Gastroesophageal sphincter (tissue), 3 donors: ENCODE results near the gene CROCC2.

Experiments used
- EP300 ChIP-seq: sonication (generic); formaldehyde crosslinking; IDR thresholded peaks from one replicate; pipeline ENCODE4 v1.6.1; 2017; ENCODE audit warnings: antibody characterized with exemption, mild to moderate bottlenecking
- POLR2A ChIP-seq, 2 donors: fragments of 450-650 bp; IDR thresholded peaks; one replicate each; pipeline ENCODE4 v1.6.1; 2017; ENCODE audit warnings: antibody characterized with exemption in 2 of 2, mild to moderate bottlenecking in 2 of 2, moderate library complexity in 1 of 2
- TF ChIP-seq, protein P1 (sequence below), 4 experiments: fragments of 200-600 bp in 2 of 4; fragments of 450-650 bp in 2 of 4; sonication (generic) in 1 of 4; IDR thresholded peaks; one replicate each; pipeline ENCODE4 v1.5.1; 2017 to 2019; ENCODE audit warnings: antibody characterized with exemption in 4 of 4, mild to moderate bottlenecking in 2 of 4, moderate library complexity in 2 of 4

DNA sequence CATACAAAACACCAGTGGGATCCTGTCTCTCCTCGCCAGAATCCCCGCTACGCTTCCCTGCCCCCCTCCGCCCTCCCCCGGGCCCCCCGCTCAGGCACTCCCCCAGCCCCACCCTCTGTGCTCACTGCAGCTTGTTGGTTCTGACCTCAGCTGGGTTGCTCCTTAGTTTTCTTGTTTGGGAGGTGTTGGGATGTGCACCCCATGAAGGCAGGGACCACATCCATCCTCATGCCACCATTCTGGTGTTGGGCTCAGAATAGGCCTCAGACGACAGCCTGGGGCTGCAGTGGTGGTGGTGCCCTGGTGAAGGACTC is 96.9 kb downstream of the CROCC2 start:
- TF ChIP-seq, protein P1, sequence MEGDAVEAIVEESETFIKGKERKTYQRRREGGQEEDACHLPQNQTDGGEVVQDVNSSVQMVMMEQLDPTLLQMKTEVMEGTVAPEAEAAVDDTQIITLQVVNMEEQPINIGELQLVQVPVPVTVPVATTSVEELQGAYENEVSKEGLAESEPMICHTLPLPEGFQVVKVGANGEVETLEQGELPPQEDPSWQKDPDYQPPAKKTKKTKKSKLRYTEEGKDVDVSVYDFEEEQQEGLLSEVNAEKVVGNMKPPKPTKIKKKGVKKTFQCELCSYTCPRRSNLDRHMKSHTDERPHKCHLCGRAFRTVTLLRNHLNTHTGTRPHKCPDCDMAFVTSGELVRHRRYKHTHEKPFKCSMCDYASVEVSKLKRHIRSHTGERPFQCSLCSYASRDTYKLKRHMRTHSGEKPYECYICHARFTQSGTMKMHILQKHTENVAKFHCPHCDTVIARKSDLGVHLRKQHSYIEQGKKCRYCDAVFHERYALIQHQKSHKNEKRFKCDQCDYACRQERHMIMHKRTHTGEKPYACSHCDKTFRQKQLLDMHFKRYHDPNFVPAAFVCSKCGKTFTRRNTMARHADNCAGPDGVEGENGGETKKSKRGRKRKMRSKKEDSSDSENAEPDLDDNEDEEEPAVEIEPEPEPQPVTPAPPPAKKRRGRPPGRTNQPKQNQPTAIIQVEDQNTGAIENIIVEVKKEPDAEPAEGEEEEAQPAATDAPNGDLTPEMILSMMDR (IDR thresholded peaks at IDR 0.05), result no peak
- TF ChIP-seq POLR2A (IDR thresholded peaks at IDR 0.05) (no peak), EP300 (no peak)
